ENCODE measurements around the gene TDRD12. TPM values are rescaled to one million over a fixed set of nuclear protein-coding genes. Genes with fewer than 3 reads are reported as not detected.
A peak's percentile ranks its signal among the peaks of the same experiment; 100 is the strongest.
"Not testable (repeated sequence)": the region's sequence is repeated elsewhere in the genome, so short reads cannot be mapped to it uniquely, and the experiment has no call there.

TDRD12 gene
- total RNA-seq, 3 donors from 2014 or later (not counting 1 experiment from before 2014, with no cell fraction given): 0.13 to 0.45 TPM; not detected in 1

- Histone ChIP-seq H3K36me3 (ENCODE audit: control insufficient read depth, insufficient read depth, low read length) (no peaks in the 10 kb centered on the region), H3K4me3 (ENCODE audit: low read length) (no peak overlapping the region), H3K27ac (ENCODE audit: low read length) (no peak overlapping the region), H3K4me1 (ENCODE audit: control insufficient read depth, insufficient read depth, low read length) (peaks cover 16% of the 10 kb centered on the region), H3K27me3 (ENCODE audit: control insufficient read depth, insufficient read depth, low read length) (no peaks in the 10 kb centered on the region), H3K9me3 (ENCODE audit: control insufficient read depth, insufficient read depth, low read length) (peaks cover 13% of the 10 kb centered on the region)
- no peak for TF ChIP-seq CTCF (IDR thresholded peaks at IDR 0.05)
- H3K9me3 Mint-ChIP-seq: no peaks in the 10 kb centered on the region
- peaks cover 0 to 2% of the 10 kb centered on the region in 2 donors for H3K4me1 Mint-ChIP-seq
- no peak overlapping the region for H3K4me3 Mint-ChIP-seq
- no peaks in the 10 kb centered on the region for H3K27me3 Mint-ChIP-seq (ENCODE audit: low read depth in 2 of 2)
- 97% methylated on average over 9 of the region's 9 CpGs for WGBS (ENCODE audit: insufficient coverage)
- ATAC-seq (no peak), DNase-seq (no peak)
- no peaks in the 10 kb centered on the region for H3K36me3 Mint-ChIP-seq
- no peak overlapping the region for H3K27ac Mint-ChIP-seq
- intact Hi-C loops (cut with micrococcal nuclease): no loop called here
Measured at GRCh38 chr19:32743021-32743420, 23.5 kb downstream of the TDRD12 start.

- no peak overlapping the region for H3K27ac ChIP-seq (ENCODE audit: low read length)
- Mint-ChIP-seq H3K36me3 (no peaks in the 10 kb centered on the region), H3K9me3 (no peaks in the 10 kb centered on the region), H3K27me3 (ENCODE audit: low read depth in 2 of 2) (no peaks in the 10 kb centered on the region), H3K27ac (no peak overlapping the region), H3K4me3 (no peak overlapping the region), H3K4me1 (peaks cover 0 to 4% of the 10 kb centered on the region in 2 donors)
- ATAC-seq (no peak), DNase-seq (no peak)
- WGBS (ENCODE audit: insufficient coverage): 98% methylated on average over 4 of the region's 4 CpGs
- intact Hi-C loops (cut with micrococcal nuclease): no loop called here
- H3K4me1 ChIP-seq (ENCODE audit: control insufficient read depth, insufficient read depth, low read length): peaks cover 20% of the 10 kb centered on the region
- H3K4me3 ChIP-seq (ENCODE audit: low read length): no peak overlapping the region
- peaks cover 13% of the 10 kb centered on the region for H3K9me3 ChIP-seq (ENCODE audit: control insufficient read depth, insufficient read depth, low read length)
- no peak for TF ChIP-seq CTCF (IDR thresholded peaks at IDR 0.05)
- H3K36me3 ChIP-seq (ENCODE audit: control insufficient read depth, insufficient read depth, low read length): no peaks in the 10 kb centered on the region
- no peaks in the 10 kb centered on the region for H3K27me3 ChIP-seq (ENCODE audit: control insufficient read depth, insufficient read depth, low read length)
Measured at GRCh38 chr19:32743447-32743846, 23.9 kb downstream of the TDRD12 start.

- H3K4me3 Mint-ChIP-seq: no peak overlapping the region
- H3K36me3 ChIP-seq (ENCODE audit: control insufficient read depth, insufficient read depth, low read length): no peaks in the 10 kb centered on the region
- no peak overlapping the region for H3K4me3 ChIP-seq (ENCODE audit: low read length)
- no peaks in the 10 kb centered on the region for H3K9me3 Mint-ChIP-seq
- 97% methylated on average over 17 of the region's 18 CpGs for WGBS (ENCODE audit: insufficient coverage)
- DNase-seq (no peak), ATAC-seq (no peak)
- H3K36me3 Mint-ChIP-seq: no peaks in the 10 kb centered on the region
- H3K4me1 Mint-ChIP-seq: peaks cover 0 to 4% of the 10 kb centered on the region in 2 donors
- intact Hi-C loops (cut with micrococcal nuclease): no loop called here
- no peak for TF ChIP-seq CTCF (IDR thresholded peaks at IDR 0.05)
- no peaks in the 10 kb centered on the region for H3K27me3 Mint-ChIP-seq (ENCODE audit: low read depth in 2 of 2)
- H3K27ac Mint-ChIP-seq: no peak overlapping the region
- no peak overlapping the region for H3K27ac ChIP-seq (ENCODE audit: low read length)
- no peaks in the 10 kb centered on the region for H3K27me3 ChIP-seq (ENCODE audit: control insufficient read depth, insufficient read depth, low read length)
- peaks cover 13% of the 10 kb centered on the region for H3K9me3 ChIP-seq (ENCODE audit: control insufficient read depth, insufficient read depth, low read length)
- H3K4me1 ChIP-seq (ENCODE audit: control insufficient read depth, insufficient read depth, low read length): peaks cover 21% of the 10 kb centered on the region
Measured at GRCh38 chr19:32744555-32745325, 25.2 kb downstream of the TDRD12 start.

GRCh38 chr19:32745594-32746251 lies 26.2 kb downstream of the TDRD12 start:
- intact Hi-C loops (cut with micrococcal nuclease): loop anchor here (2.0 kb wide), 1 partner anchor 55 kb away; the partner anchor contains the start of gene NUDT19
- H3K4me3 ChIP-seq (ENCODE audit: low read length); H3K27me3 Mint-ChIP-seq (ENCODE audit: low read depth in 2 of 2); H3K4me3 Mint-ChIP-seq; H3K36me3 Mint-ChIP-seq; H3K4me1 Mint-ChIP-seq; H3K36me3 ChIP-seq (ENCODE audit: control insufficient read depth, insufficient read depth, low read length); H3K9me3 Mint-ChIP-seq; H3K27ac Mint-ChIP-seq; H3K27me3 ChIP-seq (ENCODE audit: control insufficient read depth, insufficient read depth, low read length): not testable (repeated sequence)
- Histone ChIP-seq H3K4me1 (ENCODE audit: control insufficient read depth, insufficient read depth, low read length) (peaks cover 21% of the 10 kb centered on the region), H3K27ac (ENCODE audit: low read length) (peak overlapping the region; percentile 58), H3K9me3 (ENCODE audit: control insufficient read depth, insufficient read depth, low read length) (peaks cover 13% of the 10 kb centered on the region)
- 0% methylated on average over 2 of the region's 2 CpGs for WGBS (ENCODE audit: insufficient coverage)
- DNase-seq (peak; percentile 32 to 77), ATAC-seq (peak in 2 of 3 donors; percentile 19 to 52)

GRCh38 chr19:32746631-32747196 lies 27.1 kb downstream of the TDRD12 start:
- ATAC-seq: peak; percentile 65 to 82 (median 77)
- Histone ChIP-seq H3K27ac (ENCODE audit: low read length) (peak overlapping the region; percentile 62), H3K4me1 (ENCODE audit: control insufficient read depth, insufficient read depth, low read length) (peaks cover 21% of the 10 kb centered on the region), H3K9me3 (ENCODE audit: control insufficient read depth, insufficient read depth, low read length) (peaks cover 13% of the 10 kb centered on the region)
- intact Hi-C loops (cut with micrococcal nuclease): loop anchor here (2.0 kb wide), 1 partner anchor 56 kb away; the partner anchor contains the start of gene NUDT19
- H3K4me3 ChIP-seq (ENCODE audit: low read length); H3K9me3 Mint-ChIP-seq; H3K27me3 ChIP-seq (ENCODE audit: control insufficient read depth, insufficient read depth, low read length); H3K4me1 Mint-ChIP-seq; H3K36me3 ChIP-seq (ENCODE audit: control insufficient read depth, insufficient read depth, low read length); H3K36me3 Mint-ChIP-seq; H3K27me3 Mint-ChIP-seq (ENCODE audit: low read depth in 2 of 2); H3K27ac Mint-ChIP-seq; H3K4me3 Mint-ChIP-seq: not testable (repeated sequence)
- DNase-seq: peak; percentile 26 to 77
- WGBS (ENCODE audit: insufficient coverage): 0% methylated on average over 2 of the region's 2 CpGs
